ENCODE results near the gene PNPLA5.

GRCh38 chr22:43928908-43929307, 37.1 kb upstream of the PNPLA5 start:
- TF ChIP-seq, protein P1, sequence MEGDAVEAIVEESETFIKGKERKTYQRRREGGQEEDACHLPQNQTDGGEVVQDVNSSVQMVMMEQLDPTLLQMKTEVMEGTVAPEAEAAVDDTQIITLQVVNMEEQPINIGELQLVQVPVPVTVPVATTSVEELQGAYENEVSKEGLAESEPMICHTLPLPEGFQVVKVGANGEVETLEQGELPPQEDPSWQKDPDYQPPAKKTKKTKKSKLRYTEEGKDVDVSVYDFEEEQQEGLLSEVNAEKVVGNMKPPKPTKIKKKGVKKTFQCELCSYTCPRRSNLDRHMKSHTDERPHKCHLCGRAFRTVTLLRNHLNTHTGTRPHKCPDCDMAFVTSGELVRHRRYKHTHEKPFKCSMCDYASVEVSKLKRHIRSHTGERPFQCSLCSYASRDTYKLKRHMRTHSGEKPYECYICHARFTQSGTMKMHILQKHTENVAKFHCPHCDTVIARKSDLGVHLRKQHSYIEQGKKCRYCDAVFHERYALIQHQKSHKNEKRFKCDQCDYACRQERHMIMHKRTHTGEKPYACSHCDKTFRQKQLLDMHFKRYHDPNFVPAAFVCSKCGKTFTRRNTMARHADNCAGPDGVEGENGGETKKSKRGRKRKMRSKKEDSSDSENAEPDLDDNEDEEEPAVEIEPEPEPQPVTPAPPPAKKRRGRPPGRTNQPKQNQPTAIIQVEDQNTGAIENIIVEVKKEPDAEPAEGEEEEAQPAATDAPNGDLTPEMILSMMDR (IDR thresholded peaks at IDR 0.05; ENCODE audit: insufficient read depth, low read length): no peak
- TF ChIP-seq POLR2AphosphoS5 (IDR thresholded peaks at IDR 0.05; ENCODE audit: low read depth): no peak
- TF ChIP-seq, protein P2, sequence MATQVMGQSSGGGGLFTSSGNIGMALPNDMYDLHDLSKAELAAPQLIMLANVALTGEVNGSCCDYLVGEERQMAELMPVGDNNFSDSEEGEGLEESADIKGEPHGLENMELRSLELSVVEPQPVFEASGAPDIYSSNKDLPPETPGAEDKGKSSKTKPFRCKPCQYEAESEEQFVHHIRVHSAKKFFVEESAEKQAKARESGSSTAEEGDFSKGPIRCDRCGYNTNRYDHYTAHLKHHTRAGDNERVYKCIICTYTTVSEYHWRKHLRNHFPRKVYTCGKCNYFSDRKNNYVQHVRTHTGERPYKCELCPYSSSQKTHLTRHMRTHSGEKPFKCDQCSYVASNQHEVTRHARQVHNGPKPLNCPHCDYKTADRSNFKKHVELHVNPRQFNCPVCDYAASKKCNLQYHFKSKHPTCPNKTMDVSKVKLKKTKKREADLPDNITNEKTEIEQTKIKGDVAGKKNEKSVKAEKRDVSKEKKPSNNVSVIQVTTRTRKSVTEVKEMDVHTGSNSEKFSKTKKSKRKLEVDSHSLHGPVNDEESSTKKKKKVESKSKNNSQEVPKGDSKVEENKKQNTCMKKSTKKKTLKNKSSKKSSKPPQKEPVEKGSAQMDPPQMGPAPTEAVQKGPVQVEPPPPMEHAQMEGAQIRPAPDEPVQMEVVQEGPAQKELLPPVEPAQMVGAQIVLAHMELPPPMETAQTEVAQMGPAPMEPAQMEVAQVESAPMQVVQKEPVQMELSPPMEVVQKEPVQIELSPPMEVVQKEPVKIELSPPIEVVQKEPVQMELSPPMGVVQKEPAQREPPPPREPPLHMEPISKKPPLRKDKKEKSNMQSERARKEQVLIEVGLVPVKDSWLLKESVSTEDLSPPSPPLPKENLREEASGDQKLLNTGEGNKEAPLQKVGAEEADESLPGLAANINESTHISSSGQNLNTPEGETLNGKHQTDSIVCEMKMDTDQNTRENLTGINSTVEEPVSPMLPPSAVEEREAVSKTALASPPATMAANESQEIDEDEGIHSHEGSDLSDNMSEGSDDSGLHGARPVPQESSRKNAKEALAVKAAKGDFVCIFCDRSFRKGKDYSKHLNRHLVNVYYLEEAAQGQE (IDR thresholded peaks at IDR 0.05; ENCODE audit: insufficient replicate concordance, low read depth): no peak

Data from HL-60 (cell line).